GM13976 (cell line): Measurements from ENCODE around the gene EIF4G1.
"Not testable (repeated sequence)": the region's sequence is repeated elsewhere in the genome, so short reads cannot be mapped to it uniquely, and the experiment has no call there.

Experiments
- DNase-seq: peaks from one replicate; pipeline ENCODE4 v3.0.0; 2012; ENCODE audit warnings: low spot score
- in situ Hi-C: fragments of 300-500 bp; cut with MboI; formaldehyde crosslinking; loops from one replicate; pipeline ENCODE4 v1.12.0; 2022; ENCODE audit warnings: low sequenced_read_pairs, mixed read lengths, inconsistent platforms; ENCODE audit not compliant: unreplicated experiment
- TF ChIP-seq, protein P1 (sequence below): IDR thresholded peaks from 2 replicates; pipeline ENCODE4 v1.5.1; 2012; ENCODE audit warnings: borderline replicate concordance, mild to moderate bottlenecking; ENCODE audit not compliant: insufficient read depth; ENCODE audit errors: extremely low read depth, missing control alignments, control extremely low read depth

Gene EIF4G1

DNA sequence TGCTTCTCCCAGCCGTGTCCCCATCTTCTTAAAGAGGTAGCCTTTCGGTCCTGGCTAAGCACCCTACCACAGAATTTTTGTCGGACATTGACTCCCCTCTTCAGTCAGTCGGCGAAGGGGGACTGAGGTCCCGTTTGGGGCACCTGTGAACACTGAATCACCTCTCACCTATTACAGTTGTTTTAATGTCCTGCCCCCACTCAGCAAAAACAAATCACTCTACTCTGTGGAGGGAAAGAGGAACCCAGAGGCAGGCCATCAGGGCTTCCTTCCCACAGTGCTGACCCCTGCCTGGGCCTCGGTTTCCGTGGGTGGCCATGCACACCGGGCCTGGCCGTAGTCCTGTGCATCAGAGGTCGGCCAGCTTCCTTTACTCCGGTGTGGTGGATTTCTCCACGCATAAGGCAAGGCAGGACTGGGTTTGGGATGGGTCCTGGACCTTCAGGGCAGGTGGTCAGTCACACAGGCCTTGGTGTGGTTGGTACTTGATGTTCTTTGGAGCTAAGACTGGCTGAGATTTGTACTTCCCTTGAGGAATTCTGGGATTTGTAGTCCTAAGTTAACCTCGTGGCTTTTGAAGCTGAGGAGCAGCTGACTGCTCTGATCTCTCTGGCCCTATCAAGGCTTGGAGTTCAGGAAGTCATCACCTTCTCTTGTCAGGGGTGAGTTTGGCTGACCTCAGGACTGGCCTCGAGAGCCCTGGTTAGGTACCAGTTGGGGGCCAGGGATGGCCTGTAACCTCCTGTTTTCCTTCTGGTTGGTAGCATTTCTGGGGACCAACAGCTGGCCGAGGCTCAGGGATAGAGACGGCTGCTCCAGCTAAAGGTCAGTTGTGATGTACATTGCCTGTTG lies 22.4 kb downstream of the EIF4G1 start:
- peak; percentile 60 for DNase-seq
- in situ Hi-C loops: no loop called here
- TF ChIP-seq, protein P1, sequence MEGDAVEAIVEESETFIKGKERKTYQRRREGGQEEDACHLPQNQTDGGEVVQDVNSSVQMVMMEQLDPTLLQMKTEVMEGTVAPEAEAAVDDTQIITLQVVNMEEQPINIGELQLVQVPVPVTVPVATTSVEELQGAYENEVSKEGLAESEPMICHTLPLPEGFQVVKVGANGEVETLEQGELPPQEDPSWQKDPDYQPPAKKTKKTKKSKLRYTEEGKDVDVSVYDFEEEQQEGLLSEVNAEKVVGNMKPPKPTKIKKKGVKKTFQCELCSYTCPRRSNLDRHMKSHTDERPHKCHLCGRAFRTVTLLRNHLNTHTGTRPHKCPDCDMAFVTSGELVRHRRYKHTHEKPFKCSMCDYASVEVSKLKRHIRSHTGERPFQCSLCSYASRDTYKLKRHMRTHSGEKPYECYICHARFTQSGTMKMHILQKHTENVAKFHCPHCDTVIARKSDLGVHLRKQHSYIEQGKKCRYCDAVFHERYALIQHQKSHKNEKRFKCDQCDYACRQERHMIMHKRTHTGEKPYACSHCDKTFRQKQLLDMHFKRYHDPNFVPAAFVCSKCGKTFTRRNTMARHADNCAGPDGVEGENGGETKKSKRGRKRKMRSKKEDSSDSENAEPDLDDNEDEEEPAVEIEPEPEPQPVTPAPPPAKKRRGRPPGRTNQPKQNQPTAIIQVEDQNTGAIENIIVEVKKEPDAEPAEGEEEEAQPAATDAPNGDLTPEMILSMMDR: no peak

DNA sequence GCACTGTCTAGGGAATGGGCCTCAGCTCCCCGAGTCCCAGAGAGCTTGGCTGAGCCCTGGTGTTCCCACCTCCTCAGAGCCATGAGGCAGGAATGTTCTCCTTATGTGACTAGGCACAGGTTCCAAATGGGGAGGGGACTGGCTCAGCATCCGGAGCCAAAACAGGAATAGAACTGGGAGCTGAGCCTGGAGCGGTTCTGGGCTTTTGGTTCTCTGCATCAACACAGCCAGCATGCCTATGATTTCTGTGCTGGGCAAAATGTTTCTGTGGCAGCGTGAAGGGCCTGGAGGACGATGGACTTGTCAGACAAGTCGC lies 23.0 kb downstream of the EIF4G1 start, which contains the start of gene FAM131A:
FAM131A (plus strand) TSS at position 202 of the 316 bp plus-strand sequence; CDS start at position 233, 31 bp downstream.
- DNase-seq: no peak
- TF ChIP-seq, protein P1: no peak
- in situ Hi-C loops: no loop called here

DNA sequence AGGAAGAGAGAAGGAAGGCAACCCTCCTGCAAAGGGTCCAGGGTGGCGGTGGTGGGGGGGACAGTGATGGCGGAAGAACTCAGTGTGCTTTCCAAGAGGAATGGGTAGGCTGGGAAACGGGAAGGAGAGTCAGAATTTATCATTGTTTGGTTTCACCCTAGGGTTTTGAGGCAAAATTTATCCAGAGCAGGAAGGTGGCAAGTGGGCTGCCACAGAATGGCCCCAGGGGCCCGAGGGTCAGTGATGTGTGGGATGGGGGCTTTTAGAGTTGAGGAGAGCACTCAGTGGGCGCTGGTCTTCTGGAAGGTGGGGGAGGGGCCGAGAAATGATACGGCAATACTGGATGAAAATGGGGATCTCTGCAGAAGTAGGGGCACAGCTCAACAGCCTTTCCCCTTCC lies 23.6 kb downstream of the EIF4G1 start:
- TF ChIP-seq, protein P1: no peak
- in situ Hi-C loops: no loop called here
- DNase-seq: no peak

DNA sequence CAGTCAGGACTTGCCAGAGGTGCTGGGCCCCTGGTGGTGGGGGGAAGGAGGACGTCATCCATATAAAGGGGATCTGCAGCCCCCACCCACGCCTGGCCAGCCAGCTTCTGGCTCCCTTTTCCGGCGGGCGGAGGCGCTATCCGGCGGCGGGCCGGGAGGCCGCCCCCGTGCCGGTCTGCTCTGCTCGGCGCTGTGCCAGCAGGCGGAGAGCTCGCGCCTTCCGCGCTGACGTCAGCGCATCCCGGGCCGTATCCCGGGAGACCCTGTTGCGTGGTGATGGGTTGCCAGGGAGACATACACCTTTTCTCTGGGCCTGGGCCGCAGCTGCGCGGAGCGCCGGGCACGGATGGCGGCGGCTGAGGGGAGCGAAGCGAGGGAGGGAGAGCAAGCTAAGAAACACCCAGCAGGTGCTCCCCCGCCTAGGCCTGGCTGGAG lies 24.1 kb downstream of the EIF4G1 start:
- in situ Hi-C loops: no loop called here
- DNase-seq: no peak
- TF ChIP-seq, protein P1: no peak

DNA sequence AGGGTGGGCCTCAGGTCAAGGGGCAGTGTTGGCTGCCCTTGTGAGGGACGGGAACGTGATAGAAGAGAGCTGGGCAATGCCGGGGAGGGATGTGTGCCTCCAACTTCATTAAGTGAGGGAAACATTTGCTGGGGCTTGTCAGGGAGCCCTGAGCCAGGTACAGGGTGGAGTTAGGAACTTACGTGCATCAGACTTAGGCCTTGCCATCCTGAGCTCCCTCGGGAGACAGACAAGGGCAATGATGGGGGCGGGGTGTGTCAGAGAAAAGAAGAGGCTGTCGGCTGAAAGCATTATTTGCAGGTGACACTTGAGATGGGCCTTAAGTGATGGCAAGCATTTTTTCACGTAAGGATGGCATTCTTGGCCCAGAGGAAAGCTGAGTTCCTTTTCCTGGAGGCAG lies 24.6 kb downstream of the EIF4G1 start:
- in situ Hi-C loops: no loop called here
- no peak for DNase-seq
- TF ChIP-seq, protein P1: no peak

DNA sequence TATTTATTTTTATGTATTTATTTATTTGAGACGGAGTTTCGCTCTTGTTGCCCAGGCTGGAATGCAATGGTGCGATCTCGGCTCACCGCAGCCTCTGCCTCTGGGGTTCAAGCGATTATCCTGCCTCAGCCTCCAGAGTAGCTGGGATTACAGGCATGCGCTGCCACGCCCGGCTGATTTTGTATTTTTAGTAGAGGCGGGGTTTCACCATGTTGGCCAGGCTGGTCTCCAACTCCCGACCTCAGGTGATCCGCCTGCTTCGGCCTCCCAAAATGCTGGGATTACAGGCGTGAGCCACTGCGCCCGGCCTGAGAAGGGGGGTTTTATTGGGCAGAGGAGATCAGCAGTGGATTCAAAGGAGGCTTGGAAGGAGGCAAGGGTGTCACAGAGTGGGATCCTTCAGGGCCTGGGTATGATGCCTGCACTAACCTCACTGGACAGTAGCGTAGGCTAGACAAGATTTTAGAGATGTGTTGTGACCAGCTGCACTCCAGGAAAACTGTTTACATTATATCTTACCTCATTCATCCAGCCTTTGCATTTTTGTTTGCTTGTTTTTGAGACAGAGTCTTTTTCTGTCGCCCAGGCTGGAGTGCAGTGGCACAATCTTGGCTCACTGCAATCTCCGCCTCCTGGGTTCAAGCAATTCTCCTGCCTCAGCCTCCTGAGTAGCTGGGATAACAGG lies 25.2 kb downstream of the EIF4G1 start:
- DNase-seq, in situ Hi-C loops: not testable (repeated sequence)

DNA sequence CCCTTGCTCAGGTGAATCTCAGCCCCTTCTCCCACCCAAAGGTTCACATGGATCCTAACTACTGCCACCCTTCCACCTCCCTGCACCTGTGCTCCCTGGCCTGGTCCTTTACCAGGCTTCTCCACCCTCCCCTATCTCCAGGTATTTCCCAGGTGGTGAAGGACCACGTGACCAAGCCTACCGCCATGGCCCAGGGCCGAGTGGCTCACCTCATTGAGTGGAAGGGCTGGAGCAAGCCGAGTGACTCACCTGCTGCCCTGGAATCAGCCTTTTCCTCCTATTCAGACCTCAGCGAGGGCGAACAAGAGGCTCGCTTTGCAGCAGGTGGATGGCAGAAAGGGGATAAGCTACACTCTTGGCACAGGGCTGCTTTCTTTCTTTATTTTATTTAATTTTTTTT lies 27.5 kb downstream of the EIF4G1 start:
- no peak for DNase-seq
- in situ Hi-C loops: no loop called here
- TF ChIP-seq, protein P1: no peak
